Adrenal gland (tissue), 5 donors: ENCODE results near the gene ADD1.

Experiments
- POLR2A ChIP-seq, 2 donors: fragments of 450-650 bp; IDR thresholded peaks; one replicate each; pipeline ENCODE4 v1.6.1; 2017; ENCODE audit warnings: antibody characterized with exemption in 2 of 2, mild to moderate bottlenecking in 2 of 2, moderate library complexity in 1 of 2
- TF ChIP-seq, protein P1 (sequence below), 6 experiments: fragments of 450-650 bp in 4 of 6; fragments of 200-600 bp in 2 of 6; sonication (generic) in 1 of 6; IDR thresholded peaks; 1 replicate in 5 of 6; 2 replicates in 1 of 6; pipeline versions ENCODE4 v1.5.1 to v1.8.0; 2016 to 2021; ENCODE audit warnings: antibody characterized with exemption in 6 of 6, mild to moderate bottlenecking in 2 of 6, moderate library complexity in 1 of 6
- donor health status: DM: no; HTN: no; CAD: no.

DNA sequence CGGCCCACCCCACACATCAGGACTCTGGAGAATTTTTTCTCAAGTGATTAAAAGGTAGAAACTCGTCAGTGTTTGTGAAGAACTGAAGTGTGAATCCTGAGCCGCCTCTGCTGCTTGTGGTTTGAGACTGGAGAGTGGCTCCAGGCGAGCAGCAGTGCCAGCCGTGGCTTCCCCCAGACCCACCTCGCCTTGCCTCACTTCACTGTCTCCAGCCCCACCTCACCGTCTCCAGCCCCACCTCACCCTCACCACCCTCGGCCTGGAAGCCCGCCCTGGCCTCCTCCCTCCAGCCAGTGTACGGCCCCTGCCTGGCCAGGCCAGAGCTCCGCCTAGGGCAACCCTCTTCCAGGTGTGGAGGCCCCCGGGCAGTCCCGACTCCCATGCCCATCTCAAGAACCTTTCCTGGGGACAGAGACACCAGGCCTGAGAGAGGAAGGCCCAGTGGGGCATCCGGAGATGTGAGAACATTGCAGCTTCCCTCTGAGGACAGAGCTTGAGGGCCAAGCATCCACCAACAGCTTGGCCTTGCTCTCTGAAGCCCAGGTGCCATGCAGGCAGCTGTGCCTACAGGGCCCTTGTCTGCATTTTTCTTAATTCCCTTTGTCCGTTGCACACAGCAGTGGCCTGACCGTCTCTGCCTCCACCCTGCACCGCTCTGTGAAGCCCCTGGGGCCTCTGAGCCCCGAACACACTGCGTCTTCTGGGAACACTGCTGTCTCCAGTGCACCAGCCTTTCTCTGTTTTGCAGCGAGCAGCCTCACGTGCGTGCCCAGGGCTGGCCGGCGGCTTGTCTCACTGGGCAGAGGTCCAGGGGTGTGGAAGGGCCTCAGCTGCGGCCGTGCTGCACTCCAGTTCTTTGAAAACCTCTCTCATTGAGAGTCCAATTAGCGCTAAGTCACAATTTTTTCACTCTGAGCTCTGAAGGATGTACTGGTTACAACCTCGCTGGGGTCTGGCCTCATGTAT is 37.0 kb upstream of the ADD1 start:
- TF ChIP-seq, protein P1, sequence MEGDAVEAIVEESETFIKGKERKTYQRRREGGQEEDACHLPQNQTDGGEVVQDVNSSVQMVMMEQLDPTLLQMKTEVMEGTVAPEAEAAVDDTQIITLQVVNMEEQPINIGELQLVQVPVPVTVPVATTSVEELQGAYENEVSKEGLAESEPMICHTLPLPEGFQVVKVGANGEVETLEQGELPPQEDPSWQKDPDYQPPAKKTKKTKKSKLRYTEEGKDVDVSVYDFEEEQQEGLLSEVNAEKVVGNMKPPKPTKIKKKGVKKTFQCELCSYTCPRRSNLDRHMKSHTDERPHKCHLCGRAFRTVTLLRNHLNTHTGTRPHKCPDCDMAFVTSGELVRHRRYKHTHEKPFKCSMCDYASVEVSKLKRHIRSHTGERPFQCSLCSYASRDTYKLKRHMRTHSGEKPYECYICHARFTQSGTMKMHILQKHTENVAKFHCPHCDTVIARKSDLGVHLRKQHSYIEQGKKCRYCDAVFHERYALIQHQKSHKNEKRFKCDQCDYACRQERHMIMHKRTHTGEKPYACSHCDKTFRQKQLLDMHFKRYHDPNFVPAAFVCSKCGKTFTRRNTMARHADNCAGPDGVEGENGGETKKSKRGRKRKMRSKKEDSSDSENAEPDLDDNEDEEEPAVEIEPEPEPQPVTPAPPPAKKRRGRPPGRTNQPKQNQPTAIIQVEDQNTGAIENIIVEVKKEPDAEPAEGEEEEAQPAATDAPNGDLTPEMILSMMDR (IDR thresholded peaks at IDR 0.05), result no peak
- no peak for TF ChIP-seq POLR2A (IDR thresholded peaks at IDR 0.05)
